Right renal cortex interstitium (tissue), 3 donors: Measurements from ENCODE around the gene RPL39. TPM values are rescaled to one million over a fixed set of nuclear protein-coding genes. Genes with fewer than 3 reads are reported as not detected.
"Not testable (repeated sequence)": the region's sequence is repeated elsewhere in the genome, so short reads cannot be mapped to it uniquely, and the experiment has no call there.

Source experiments
- DNase-seq, 3 donors: peaks; one replicate each; pipeline ENCODE4 v3.0.0-alpha.2; 2013; ENCODE audit warnings: low read depth in 3 of 3, low spot score in 2 of 3
- polyA plus RNA-seq, 3 donors: library from polyadenylated mRNA; unstranded; fragments of 120-200 nt; gene quantifications; one replicate each; pipeline ENCODE4 v1.2.1, GENCODE V29; 2013; ENCODE audit not compliant: insufficient read length in 3 of 3

RPL39 gene
- polyA plus RNA-seq, 3 donors = 2,722 to 2,918 (median 2,845) TPM

DNA sequence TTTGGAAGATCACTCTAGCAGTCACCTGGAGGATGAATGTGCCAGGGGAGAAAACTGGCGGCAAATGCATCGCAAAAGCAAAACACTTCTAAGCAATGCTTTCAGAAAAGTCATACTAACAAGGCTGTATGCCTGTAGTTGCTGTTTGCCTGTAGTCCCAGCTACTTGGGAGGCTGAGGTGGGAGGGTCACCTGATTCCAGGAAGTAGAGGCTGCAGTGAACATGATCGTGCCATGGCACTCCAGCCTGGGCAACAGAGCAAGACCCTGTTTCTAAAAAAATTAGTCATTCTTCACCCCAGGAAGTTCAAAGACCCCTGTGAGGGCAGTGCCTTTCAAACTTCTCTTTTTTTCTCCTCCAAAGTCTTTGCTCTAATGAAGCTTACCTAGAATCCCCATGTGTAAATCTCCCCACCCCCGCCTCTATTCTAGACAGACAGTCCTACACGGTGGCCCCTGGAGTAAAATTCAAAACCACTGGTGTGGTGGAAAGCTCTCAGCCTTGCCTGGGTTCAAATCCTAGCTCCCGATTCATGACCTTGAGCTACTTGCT is 27.5 kb downstream of the RPL39 start:
- no peak for DNase-seq

DNA sequence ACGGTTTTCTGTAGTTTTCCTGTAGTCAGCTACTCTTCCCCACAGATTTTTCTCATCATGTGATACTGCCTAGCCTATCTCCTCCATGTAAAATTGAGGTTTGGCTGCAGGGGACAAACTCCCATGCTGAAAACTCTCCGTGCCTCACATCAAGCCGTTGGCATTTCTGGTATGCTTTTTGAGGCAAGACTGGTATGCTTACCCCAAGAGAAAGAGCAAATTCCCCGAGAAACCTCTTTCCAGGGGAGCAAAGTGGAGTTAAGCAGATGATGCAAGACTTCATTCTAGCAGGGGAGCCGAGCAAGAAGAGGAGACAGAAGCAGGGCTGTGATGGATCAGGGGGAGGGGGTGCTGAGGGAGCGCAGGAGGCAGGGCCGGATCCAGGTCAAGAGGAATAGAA is 28.2 kb downstream of the RPL39 start:
- DNase-seq = no peak

DNA sequence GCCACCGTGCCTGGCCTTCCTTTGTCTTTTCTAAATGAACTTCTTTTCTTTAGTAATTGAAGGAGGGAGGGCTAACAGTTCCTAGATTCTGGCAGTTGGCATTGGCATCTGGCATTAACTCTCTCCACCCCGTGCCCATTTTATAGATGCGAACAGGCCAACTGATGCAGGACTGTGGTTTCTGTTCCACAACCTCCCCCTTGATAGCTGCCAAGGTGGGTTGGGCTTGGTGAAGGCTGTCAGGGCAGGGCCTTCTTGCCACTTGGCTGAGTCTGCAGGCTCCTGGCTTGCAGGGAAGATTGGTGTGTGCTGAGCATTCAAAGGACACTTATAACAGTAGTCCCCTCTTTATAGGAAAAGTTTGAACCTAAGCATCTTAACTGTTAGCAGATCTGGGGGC is 28.7 kb downstream of the RPL39 start:
- DNase-seq = no peak

DNA sequence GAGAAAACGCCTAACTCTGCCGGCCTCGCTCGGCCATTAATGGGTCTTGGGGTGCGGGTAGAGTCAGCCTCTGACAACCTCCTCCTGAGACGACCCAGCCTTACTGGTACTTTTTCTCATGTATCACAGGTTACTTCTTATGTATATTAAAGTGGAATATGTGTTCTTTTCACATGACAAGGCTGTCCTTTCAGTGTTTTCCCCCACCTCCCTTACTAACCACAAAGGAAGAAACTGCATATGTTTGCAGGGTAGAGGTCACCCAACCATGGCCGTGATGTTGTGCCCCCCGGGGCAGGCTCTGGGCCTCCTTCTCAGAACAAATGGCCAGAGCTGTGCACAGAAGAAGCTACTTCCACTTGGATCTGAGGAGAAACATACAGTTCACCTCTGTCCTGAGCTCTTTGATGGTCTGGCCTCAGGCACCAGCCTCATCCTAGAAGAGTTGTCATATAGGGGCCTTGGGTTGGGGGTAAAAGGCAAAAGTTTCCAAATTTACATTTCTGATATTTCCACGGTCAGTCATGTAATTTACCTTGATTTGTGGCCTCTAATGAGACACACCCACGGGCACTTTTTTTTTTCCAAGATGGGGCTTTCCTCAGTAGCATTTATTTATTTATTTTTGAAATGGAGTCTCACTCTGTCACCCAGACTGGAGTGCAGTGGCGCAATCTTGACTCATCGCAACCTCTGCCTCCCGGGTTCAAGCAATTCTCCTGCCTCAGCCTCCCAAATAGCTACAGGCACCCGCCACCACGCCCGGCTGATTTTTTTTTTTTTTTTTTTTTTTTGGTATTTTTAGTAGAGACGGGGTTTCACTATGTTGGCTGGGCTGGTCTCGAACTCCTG is 31.2 kb downstream of the RPL39 start:
- DNase-seq = no peak

DNA sequence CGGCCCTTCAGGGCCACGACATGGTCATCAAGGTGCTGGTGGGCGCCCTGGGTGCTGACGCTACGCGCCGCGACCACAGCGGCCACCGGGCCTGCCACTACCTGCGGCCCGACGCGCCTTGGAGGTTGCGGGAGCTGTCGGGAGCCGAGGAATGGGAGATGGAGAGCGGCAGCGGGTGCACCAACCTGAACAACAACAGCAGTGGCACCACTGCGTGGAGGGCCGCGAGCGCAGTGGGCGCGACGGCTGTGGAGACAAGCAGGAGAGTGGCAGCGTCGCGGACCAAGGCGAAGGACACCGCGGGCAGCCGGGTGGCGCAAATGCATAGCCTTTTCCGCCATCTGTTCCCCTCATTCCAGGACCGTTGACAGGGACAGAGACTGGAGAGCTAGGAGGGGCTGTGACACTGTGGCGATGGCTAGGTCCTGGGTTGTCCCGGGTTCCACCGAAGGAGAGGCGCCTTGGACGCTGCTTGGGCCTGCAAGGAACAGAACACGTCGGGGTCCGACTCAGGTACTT is 32.1 kb downstream of the RPL39 start:
- no peak for DNase-seq

DNA sequence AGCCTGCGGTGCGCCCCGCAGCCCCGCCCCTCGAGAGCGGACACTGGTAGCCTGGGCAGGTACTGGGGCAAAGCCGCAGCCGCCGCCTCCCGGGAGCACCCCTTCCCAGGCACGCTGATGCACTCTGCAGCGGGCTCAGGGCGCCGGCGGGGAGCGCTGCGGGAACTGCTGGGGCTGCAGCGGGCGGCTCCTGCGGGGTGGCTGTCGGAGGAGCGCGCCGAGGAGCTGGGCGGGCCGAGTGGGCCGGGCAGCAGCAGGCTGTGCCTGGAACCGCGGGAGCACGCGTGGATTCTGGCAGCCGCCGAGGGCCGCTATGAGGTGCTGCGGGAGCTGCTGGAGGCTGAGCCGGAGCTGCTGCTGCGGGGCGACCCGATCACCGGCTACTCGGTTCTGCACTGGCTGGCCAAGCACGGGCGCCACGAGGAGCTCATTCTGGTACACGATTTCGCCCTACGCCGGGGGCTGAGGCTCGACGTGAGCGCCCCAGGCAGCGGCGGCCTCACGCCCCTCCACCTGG is 32.6 kb downstream of the RPL39 start:
- DNase-seq = no peak

DNA sequence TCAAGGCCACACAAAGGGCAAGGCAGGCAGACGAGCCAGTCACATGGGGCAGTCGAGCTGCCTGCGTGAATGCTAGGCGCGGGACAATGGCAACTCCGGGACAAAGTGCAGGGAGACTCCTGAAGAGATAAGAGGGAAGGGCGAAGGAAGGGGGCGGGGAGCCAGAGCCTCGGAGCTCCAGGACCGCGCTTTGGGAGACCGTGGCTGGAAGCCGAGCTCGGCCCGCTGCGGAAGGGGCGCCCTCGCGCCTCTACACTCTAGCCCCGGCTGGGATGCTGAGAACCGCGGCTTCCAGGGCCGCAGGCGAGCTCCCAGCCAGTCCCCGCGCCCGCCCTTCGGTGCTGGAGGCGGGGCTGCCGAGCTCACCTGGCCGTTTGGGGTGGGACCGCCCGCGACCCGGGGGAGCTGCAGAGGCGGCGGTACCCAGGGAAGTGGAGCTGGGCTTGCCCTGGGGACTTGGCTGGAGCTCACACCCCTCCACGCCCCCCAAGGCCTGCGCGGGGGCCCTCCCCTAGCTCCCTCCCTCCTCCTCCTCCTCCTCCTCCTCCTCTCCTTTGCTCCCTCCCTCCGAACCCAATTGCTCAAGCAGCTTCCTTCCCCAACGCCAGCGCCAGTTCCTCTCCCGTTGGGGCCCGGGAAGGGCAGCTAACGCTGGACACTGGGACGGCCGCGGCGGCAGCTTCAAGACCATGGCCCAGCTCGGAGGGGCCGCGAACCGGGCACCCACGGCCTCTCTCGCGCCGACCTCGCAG is 33.3 kb downstream of the RPL39 start, which contains the start of gene SOWAHD:
Gene SOWAHD, plus strand, starts transcription at position 610 of the 752 bp plus-strand sequence. Its CDS starts 80 bp downstream, at position 690.
- DNase-seq = no peak

DNA sequence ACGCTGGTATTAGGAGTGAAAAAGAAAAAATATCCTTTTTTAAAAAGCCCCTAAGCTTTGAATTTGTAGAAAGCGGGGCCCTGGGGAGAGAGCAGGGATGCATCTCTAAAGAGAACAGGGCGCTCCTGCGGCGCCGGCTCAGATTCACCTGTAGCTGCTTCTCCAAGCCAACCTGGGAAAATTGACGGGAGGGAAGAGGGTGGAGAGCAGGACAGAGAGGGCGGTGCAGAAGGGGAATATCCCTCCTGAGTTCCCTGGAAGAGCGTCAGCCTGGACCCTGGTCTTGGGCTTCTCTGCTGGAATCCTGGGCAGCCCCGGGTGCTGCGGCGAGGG is 33.8 kb downstream of the RPL39 start:
- no peak for DNase-seq

DNA sequence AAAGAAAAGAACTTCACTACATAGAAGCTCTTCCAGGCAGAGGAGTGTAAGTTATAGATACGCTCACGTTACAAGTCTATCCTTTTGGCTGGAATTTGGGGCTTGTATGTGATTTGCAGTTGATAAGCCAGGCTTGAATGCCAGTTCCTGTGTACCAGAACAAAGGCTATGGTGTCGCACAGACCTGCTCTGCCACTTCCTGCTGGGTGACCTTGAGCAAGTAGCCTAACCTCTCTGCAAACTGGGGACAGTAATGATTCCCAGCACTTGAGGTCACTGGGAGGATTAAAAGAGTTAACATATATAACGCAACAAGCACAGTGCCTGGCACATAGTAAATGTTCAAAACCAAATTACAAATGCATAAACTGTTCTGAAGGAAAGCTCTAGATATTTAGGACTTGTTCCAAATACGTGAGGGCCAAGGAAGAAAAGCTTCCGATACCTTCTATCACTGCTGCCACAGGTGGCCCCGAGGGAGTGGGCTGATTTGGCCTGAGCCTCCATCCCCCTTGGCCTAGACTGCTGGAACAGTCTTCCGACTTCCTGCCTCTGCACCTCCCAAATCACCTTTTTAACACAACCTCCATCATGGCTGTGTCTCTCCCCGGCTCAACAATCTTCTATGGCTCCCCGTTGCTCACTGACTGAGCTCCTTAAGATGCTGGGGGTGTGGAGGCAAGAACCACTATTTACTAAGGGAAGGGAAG is 34.3 kb downstream of the RPL39 start:
- no peak for DNase-seq

DNA sequence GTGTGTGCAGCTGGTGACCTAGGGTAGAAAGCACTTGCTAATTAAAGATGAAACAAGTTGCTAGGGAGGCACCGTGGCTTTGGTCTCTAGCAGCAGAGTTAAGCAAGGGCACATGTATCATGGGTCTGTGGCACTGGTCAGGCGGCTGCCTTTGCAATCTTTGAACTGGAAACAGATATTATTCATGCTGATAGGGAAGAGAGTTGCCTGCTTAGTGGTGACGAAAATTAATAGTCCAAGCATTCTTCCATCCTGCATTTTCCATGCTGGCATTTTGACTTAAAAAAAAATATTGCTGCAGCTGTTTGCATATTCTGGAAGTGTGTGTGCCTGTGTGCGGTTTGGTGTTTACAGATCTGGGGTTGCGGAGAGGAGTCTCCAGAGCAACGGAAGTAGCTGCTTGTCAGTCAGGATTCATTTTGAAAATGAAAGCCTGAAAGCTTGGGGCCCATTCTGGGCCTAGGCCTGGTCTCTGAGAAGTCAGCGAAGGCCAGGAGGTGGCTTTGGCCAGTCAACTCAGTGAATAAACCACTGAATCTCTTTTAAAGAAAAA is 35.4 kb downstream of the RPL39 start:
- no peak for DNase-seq

DNA sequence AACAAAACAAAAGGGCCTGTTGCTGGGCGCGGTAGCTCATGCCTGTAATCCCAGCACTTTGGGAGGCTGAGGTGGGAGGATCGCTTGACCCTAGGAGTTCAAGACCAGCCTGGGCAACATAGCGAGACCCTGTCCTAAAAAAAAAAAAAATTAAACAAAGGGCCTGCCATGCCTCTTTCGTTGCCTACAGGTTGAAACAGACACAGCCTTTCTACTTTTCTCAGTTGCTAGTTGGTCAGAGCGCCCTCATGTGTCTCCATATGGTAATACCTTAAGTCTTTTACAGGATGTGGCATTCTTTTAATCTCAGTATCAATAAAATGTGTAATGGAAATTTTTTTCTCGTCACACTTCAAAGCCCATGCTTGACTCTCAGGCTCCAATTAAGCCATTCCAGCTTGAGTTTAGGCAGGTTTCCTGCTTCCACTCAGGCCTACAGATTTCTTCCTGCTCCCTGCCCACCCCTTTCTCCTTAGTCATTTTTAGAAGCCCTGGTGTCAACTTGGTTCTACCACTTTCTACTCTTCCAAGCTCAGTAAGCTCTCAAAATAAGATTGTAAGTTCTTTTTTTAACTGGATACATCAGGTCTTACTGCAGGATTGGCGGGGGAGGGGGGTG is 37.7 kb downstream of the RPL39 start:
- no peak for DNase-seq

DNA sequence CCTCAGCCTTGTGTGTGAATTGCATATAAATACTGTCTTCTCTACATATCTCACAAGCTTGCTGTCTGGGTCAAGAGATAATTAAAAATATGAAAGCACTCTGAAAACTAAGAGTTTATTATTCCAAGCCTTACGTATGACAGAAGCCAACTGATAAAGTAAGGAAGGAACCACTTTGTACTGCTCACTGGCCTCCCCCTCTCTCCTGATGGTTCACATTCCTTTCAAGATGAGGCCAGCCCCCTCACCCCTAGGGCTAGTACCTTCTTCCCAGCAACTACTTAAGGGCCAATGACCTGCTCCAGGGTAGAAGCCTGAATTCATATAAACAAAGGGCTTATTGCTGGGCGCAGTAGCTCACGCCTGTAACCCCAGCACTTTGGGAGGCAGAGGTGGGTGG is 38.4 kb downstream of the RPL39 start:
- no peak for DNase-seq

DNA sequence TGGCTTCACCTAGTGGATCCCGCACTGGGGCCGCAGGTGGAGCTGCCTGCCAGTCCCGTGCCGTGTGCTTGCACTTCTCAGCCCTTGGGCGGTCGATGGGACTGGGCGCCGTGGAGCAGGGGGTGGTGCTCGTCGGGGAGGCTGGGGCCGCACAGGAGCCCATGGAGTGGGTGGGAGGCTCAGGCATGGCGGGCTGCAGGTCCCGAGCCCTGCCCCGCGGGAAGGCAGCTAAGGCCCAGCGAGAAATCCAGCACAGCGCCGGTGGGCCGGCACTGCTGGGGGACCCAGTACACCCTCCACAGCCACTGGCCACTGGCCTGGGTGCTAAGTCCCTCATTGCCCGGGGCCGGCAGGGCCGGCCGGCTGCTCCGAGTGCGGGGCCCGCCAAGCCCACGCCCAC is 40.7 kb downstream of the RPL39 start:
- not testable (repeated sequence) for DNase-seq

DNA sequence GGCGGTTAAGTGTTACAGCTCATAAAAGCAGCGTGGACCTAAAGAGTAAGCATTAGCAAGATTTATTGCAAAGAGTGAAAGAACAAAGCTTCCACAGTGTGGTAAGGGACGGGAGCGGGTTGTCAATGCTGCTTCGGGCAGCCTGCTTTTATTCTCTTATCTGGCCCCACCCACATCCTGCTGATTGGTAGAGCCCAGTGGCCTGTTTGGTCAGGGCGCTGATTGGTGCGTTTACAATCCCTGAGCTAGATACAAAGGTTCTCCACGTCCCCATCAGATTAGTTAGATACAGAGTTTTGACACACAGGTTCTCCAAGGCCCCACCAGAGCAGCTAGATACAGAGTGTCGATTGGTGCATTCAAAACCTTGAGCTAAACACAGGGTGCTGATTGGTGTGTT is 41.3 kb downstream of the RPL39 start:
- not testable (repeated sequence) for DNase-seq

DNA sequence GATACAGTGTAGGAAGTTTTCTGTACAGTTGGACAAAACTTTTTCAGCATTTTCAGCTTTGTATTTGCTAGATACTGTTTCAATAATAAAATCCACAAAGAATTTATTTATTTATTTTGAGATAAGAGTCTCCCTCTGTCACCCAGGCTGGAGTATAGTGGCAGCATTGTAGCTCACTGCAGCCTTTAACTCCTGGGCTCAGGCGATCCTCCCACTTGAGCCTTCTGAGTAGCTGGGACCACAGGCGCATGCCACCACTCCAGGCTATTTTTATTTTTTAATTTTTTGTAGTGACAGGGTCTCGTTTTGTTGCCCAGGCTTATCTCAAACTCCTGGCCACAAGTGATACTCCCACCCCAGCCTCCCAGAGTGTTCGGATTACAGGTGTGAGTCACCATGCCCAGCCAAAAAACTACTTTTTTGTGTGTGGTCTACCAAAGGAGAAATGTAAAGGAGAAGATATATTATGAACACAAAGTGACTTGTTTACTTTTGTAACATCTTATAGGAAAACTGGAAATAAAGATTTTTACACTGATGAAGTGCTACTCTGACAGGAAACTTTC is 46.1 kb downstream of the RPL39 start:
- no peak for DNase-seq

DNA sequence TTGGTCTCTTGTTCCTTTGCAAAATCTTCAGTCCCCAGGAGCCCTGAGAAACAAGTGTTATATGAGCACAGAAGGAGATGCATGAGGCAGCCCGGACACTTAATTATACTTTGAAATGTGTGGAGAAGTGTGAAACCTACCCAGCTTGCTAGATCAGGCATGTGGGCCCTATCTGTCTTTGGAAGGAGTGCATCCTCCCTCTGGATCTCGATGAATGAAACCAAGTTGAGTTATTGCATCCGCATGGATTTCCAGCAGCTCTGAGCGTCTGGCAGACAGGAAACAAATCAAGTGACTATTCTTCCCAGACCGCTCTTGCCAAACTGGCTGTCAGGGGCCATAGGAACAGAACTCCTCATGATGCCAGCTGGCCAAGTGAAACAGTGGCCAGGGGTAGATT is 52.7 kb downstream of the RPL39 start:
- DNase-seq = no peak
